Activated CD8-positive, alpha-beta memory T cell treated with anti-CD3 and anti-CD28 coated beads, Interleukin-2, amount 10 ng/mL, durations not matched to agents 7 days and 5 days (primary cell): ENCODE results near the gene PRKX. TPM values are rescaled to one million over a fixed set of nuclear protein-coding genes. Genes with fewer than 3 reads are reported as not detected.
"Not testable (repeated sequence)": the region's sequence is repeated elsewhere in the genome, so short reads cannot be mapped to it uniquely, and the experiment has no call there.

ENCODE experiments used
- ATAC-seq: fragments of 150-1000 bp; cut with Tn5 transposase; one replicate; pipeline ENCODE4 v1.10.0; 2021; ENCODE audit warnings: moderate library complexity
- CTCF ChIA-PET: fragments of 350-600 bp; sonication (Branson Sonifier 250); formaldehyde crosslinking; loops from one replicate; lab custom pipeline; 2021; ENCODE audit warnings: antibody characterized with exemption; lab: Charles Lee
- DNase-seq: peaks from one replicate; pipeline ENCODE4 v3.0.0-alpha.2; 2020
- H3K27ac Mint-ChIP-seq: one replicate; pipeline ENCODE4 v1.8.0; 2021; ENCODE audit warnings: mild to moderate bottlenecking, mixed read lengths
- H3K27me3 Mint-ChIP-seq: one replicate; pipeline ENCODE4 v1.8.0; 2021; ENCODE audit warnings: mixed read lengths
- H3K36me3 Mint-ChIP-seq: one replicate; pipeline ENCODE4 v1.8.0; 2021; ENCODE audit warnings: mild to moderate bottlenecking, mixed read lengths
- H3K4me1 Mint-ChIP-seq: one replicate; pipeline ENCODE4 v1.8.0; 2021; ENCODE audit warnings: mixed read lengths
- H3K4me3 Mint-ChIP-seq: one replicate; pipeline ENCODE4 v1.8.0; 2021; ENCODE audit warnings: mild to moderate bottlenecking, moderate library complexity, mixed read lengths
- H3K9me3 Mint-ChIP-seq: one replicate; pipeline ENCODE4 v1.8.0; 2022; ENCODE audit warnings: low read depth, mixed read lengths
- total RNA-seq, 2 experiments: library from RNA; stranded (reverse); gene quantifications; one replicate each; pipeline ENCODE4 v1.2.3, GENCODE V29; 2021

PRKX gene
- total RNA-seq, 2 experiments from 2014 or later: 76.6 to 83.6 TPM

- peaks cover 40% of the 10 kb centered on the region for H3K36me3 Mint-ChIP-seq
- CTCF ChIA-PET: interaction anchor here (1.3 kb wide), 1 partner anchor 42 kb away, joined by 3 read pairs; no protein-coding TSS in a partner anchor
- not testable (repeated sequence) for H3K4me3 Mint-ChIP-seq
These were observed 12.0 kb downstream of the PRKX start for GRCh38 chrX:3701445-3701928.

DNA sequence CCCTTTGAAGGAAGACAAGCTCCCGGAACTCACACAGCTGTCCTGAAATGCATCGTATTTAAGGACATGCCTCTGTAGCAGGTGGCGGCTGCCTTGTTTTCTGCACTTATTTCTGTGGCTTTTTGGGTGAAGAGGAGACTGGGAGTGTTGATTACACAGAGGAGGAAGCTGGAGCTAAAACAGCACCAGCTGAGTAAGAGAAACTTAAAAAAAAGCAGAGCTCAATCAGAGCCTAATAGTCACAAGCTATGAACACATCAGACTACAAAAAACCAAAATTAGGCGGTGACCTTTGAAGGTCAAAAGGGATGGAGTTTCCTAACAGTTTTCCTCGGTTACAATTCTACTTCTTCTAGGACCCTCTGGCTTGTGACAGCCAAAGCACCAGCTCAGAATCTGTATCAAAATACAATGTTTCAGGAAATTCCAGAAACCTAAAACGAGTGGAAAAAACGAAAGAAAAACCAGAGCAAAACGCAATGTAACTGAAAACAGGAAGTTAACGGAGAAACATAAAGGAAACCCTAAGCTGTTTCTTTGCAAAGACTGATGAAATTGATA lies 13.5 kb downstream of the PRKX start:
- H3K4me3 Mint-ChIP-seq: peak overlapping the region; percentile 80
- peak; percentile 39 for ATAC-seq
- CTCF ChIA-PET: interaction anchor here (1.0 to 1.5 kb wide), 2 partner anchors 12 to 14 kb away, joined by 3 to 4 read pairs; partner anchors contain the start of gene PRKX
- H3K36me3 Mint-ChIP-seq: peaks cover 37% of the 10 kb centered on the region
- H3K27me3 Mint-ChIP-seq: no peaks in the 10 kb centered on the region
- H3K4me1 Mint-ChIP-seq: peaks cover 68% of the 10 kb centered on the region
- H3K27ac Mint-ChIP-seq: peak overlapping the region; percentile 91
- no peaks in the 10 kb centered on the region for H3K9me3 Mint-ChIP-seq
- DNase-seq: no peak

More at GRCh38 chrX:3701445-3701928, 12.0 kb downstream of the PRKX start:
- Mint-ChIP-seq H3K27ac (peak overlapping the region; percentile 91), H3K4me1 (peaks cover 67% of the 10 kb centered on the region)
- not testable (repeated sequence) for DNase-seq, ATAC-seq, H3K27me3 Mint-ChIP-seq, H3K9me3 Mint-ChIP-seq

DNA sequence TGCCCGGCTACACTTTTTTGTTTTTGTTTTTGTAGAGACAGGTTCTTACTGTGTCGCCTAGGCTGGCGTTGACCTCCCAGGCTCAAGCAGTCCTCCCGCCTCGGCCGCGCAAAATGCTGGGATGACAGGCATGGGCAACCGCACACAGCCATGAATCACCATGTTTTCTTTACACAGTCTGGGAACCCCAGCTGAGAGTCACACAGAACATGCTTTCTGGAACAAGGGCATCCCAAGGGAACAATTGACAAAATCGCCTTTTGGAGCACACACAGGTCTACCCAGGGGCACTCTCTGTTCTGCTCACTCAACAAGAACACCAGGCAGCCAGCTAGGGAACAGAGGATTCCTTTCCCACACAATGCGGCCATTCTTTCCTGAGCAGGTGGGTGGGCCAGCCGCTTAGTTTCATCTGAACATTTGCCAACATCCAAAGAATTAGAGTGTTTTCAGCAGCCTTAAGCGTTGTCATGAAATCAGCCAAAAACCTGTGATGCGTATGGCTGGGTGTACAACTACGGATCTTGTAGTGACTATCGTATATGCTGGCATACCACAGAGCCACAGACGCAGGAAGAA lies 15.7 kb downstream of the PRKX start:
- DNase-seq (no peak), ATAC-seq (no peak)
- Mint-ChIP-seq H3K4me1 (peaks cover 50% of the 10 kb centered on the region), H3K27me3 (no peaks in the 10 kb centered on the region), H3K9me3 (no peaks in the 10 kb centered on the region), H3K27ac (no peak overlapping the region), H3K4me3 (no peak overlapping the region), H3K36me3 (peaks cover 25% of the 10 kb centered on the region)
- CTCF ChIA-PET: no interaction called here

DNA sequence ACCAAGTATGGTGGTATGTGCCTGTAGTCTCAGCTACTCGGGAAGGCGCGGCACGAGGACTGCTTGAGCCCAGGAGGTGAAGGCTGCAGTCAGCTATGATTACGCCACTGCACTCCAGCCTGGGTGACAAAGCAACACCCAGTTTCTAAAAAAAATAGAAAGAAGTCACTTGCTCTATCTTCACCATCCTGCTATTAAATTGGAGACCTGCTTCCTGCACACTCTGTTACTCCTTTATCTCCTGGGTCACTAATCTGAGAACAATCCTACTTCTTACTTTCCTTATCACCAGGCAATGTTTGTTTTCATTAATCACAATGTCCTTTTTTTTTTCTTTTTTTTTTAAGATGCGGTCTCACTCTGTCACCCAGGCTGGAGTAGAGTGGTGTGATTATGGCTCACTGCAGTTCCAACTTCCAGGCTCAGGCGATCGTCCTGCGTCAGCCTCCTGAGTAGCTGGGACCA lies 16.2 kb downstream of the PRKX start:
- H3K36me3 Mint-ChIP-seq: peaks cover 24% of the 10 kb centered on the region
- no peak overlapping the region for H3K27ac Mint-ChIP-seq
- no peaks in the 10 kb centered on the region for H3K27me3 Mint-ChIP-seq
- H3K9me3 Mint-ChIP-seq: no peaks in the 10 kb centered on the region
- ATAC-seq (no peak), DNase-seq (no peak)
- CTCF ChIA-PET: no interaction called here
- peaks cover 50% of the 10 kb centered on the region for H3K4me1 Mint-ChIP-seq
- H3K4me3 Mint-ChIP-seq: no peak overlapping the region

DNA sequence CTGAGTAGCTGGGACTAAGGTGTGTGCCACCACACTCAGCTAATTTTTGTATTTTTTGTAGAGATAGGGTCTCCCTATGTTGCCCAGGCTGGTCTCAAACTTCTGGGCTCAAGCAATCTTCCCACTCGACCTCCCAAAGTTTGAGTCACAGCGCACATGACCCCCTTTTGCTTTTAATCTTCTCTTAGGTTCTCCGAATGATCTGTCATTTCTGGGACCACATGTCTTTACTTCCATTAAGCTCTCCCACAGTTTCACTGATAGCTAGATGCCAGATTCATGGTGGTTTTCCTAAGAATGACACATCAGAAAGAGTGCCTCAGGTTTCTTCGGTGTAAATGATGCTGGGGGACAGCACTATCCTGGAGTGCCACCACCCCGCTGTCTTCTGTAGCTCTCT lies 17.9 kb downstream of the PRKX start:
- H3K4me3 Mint-ChIP-seq: no peak overlapping the region
- H3K36me3 Mint-ChIP-seq: peaks cover 23% of the 10 kb centered on the region
- peaks cover 40% of the 10 kb centered on the region for H3K4me1 Mint-ChIP-seq
- no peak for ATAC-seq
- H3K27ac Mint-ChIP-seq: peak overlapping the region; percentile 24
- H3K27me3 Mint-ChIP-seq: no peaks in the 10 kb centered on the region
- no peak for DNase-seq
- no peaks in the 10 kb centered on the region for H3K9me3 Mint-ChIP-seq
- CTCF ChIA-PET: no interaction called here

GRCh38 chrX:3690140-3690539 lies 23.3 kb downstream of the PRKX start:
- Mint-ChIP-seq H3K27ac (no peak overlapping the region), H3K36me3 (peaks cover 10% of the 10 kb centered on the region), H3K27me3 (no peaks in the 10 kb centered on the region), H3K4me1 (peaks cover 8% of the 10 kb centered on the region), H3K4me3 (no peak overlapping the region), H3K9me3 (no peaks in the 10 kb centered on the region)
- CTCF ChIA-PET: no interaction called here
- no peak for ATAC-seq
- DNase-seq: no peak

- H3K27ac Mint-ChIP-seq, DNase-seq, H3K4me3 Mint-ChIP-seq, H3K9me3 Mint-ChIP-seq, H3K4me1 Mint-ChIP-seq, H3K36me3 Mint-ChIP-seq, H3K27me3 Mint-ChIP-seq, CTCF ChIA-PET, ATAC-seq: not testable (repeated sequence)
These were observed 30.2 kb downstream of the PRKX start for GRCh38 chrX:3683236-3683635.

- peaks cover 11% of the 10 kb centered on the region for H3K4me1 Mint-ChIP-seq
- ATAC-seq (no peak), DNase-seq (no peak)
- no peaks in the 10 kb centered on the region for H3K9me3 Mint-ChIP-seq
- CTCF ChIA-PET: no interaction called here
- H3K36me3 Mint-ChIP-seq: peaks cover 12% of the 10 kb centered on the region
- H3K27ac Mint-ChIP-seq: no peak overlapping the region
- H3K27me3 Mint-ChIP-seq: no peaks in the 10 kb centered on the region
- no peak overlapping the region for H3K4me3 Mint-ChIP-seq
These were observed 33.0 kb downstream of the PRKX start for GRCh38 chrX:3680459-3680858.

GRCh38 chrX:3679669-3680068 lies 33.8 kb downstream of the PRKX start:
- CTCF ChIA-PET: interaction anchor here (0.6 kb wide), 1 partner anchor 106 kb away, joined by 3 read pairs; no protein-coding TSS in a partner anchor
- Mint-ChIP-seq H3K27ac (no peak overlapping the region), H3K36me3 (peaks cover 16% of the 10 kb centered on the region), H3K9me3 (no peaks in the 10 kb centered on the region), H3K4me3 (no peak overlapping the region), H3K4me1 (peaks cover 13% of the 10 kb centered on the region), H3K27me3 (no peaks in the 10 kb centered on the region)
- no peak for ATAC-seq
- no peak for DNase-seq

DNA sequence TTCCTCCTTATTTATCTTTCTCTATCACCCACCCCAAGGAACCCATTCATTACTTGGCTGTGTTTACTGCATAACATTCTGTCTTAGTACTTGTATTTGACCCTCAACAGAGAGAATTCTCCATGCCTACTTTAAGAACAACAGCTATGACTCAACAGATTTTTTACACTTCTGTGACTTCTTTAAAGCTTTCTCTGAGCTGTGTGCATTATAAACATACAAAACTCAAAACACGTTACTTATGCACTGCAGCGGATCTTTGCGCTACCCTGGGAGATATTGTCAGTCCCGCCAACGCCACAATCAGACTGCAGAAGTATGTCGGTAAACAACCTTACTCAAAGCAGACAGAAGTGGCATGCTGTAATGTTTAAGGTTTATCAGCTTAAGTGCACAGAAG lies 35.1 kb downstream of the PRKX start:
- Mint-ChIP-seq H3K9me3 (no peaks in the 10 kb centered on the region), H3K27ac (no peak overlapping the region), H3K27me3 (no peaks in the 10 kb centered on the region), H3K36me3 (peaks cover 26% of the 10 kb centered on the region), H3K4me3 (no peak overlapping the region), H3K4me1 (peaks cover 13% of the 10 kb centered on the region)
- DNase-seq (no peak), ATAC-seq (no peak)
- CTCF ChIA-PET: no interaction called here

- Mint-ChIP-seq H3K4me3 (no peak overlapping the region), H3K9me3 (no peaks in the 10 kb centered on the region), H3K27me3 (no peaks in the 10 kb centered on the region), H3K4me1 (peaks cover 10% of the 10 kb centered on the region), H3K36me3 (peaks cover 32% of the 10 kb centered on the region), H3K27ac (no peak overlapping the region)
- CTCF ChIA-PET: no interaction called here
- DNase-seq (no peak), ATAC-seq (no peak)
These were observed 38.6 kb downstream of the PRKX start for GRCh38 chrX:3674881-3675280.

DNA sequence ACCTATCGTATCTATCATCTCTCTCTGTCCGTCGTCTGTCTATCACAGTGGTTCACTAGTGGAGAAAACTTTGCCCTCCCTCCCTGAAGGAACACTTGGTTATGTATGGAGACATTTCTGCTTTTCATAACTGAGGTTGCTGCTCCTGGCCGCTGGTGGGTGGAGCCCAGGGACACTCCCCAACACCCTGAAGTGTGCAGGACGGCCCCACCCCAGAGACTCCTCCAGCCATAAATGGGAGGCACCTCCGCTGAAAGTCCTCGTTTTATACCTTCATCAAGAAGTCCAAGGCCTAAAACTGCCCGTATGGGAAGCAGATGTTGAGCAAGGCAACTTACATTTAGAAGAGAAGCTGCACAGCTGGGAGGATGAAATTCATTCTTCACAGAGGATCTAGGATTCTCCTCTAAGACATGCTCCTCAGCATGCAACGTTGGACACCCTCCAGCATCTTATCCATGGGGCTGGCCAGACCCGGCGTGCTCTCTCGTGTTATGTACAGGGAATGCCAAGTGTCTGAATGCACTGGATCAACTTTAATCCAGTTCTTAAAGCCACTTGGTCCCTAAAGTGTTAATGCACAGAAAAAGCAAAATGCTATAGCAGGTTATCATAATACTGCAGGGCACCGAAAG lies 43.5 kb downstream of the PRKX start:
- CTCF ChIA-PET: no interaction called here
- no peak for ATAC-seq
- Mint-ChIP-seq H3K27me3 (no peaks in the 10 kb centered on the region), H3K36me3 (peaks cover 37% of the 10 kb centered on the region), H3K4me3 (no peak overlapping the region), H3K9me3 (no peaks in the 10 kb centered on the region), H3K27ac (no peak overlapping the region), H3K4me1 (no peaks in the 10 kb centered on the region)
- no peak for DNase-seq

GRCh38 chrX:3666975-3667374 lies 46.5 kb downstream of the PRKX start:
- Mint-ChIP-seq H3K4me3 (no peak overlapping the region), H3K27ac (no peak overlapping the region), H3K36me3 (peaks cover 28% of the 10 kb centered on the region), H3K4me1 (no peaks in the 10 kb centered on the region), H3K9me3 (no peaks in the 10 kb centered on the region), H3K27me3 (no peaks in the 10 kb centered on the region)
- CTCF ChIA-PET: no interaction called here
- ATAC-seq (no peak), DNase-seq (no peak)

GRCh38 chrX:3664921-3665320 lies 48.5 kb downstream of the PRKX start:
- Mint-ChIP-seq H3K36me3 (peaks cover 33% of the 10 kb centered on the region), H3K27me3 (no peaks in the 10 kb centered on the region), H3K27ac (no peak overlapping the region), H3K4me1 (no peaks in the 10 kb centered on the region), H3K4me3 (no peak overlapping the region), H3K9me3 (no peaks in the 10 kb centered on the region)
- CTCF ChIA-PET: no interaction called here
- no peak for DNase-seq
- no peak for ATAC-seq
